GM12878 (cell line): ENCODE data around the gene SSC4D. TPM values are rescaled to one million over a fixed set of nuclear protein-coding genes. Genes with fewer than 3 reads are reported as not detected.

ENCODE experiments used
- ATAC-seq: fragments of 200-7000 bp; cut with Tn5 transposase; 3 replicates; pipeline ENCODE4 v1.9.1; 2020; ENCODE audit warnings: mild to moderate bottlenecking, moderate library complexity
- BruUV-seq: library from RNA; stranded (reverse); fragments of 400-500 nt; replicated peaks from 2 replicates; lab custom pipeline; 2021; lab: Mats Ljungman, UMichigan
- CTCF ChIA-PET: fragments of 300-600 bp; sonication (Branson Sonifier 250); formaldehyde crosslinking; extraction: SDS; loops from one replicate; lab custom pipeline; 2021; ENCODE audit warnings: inconsistent platforms; lab: Yijun Ruan, JAX
- POLR2A ChIA-PET: fragments of 350-600 bp; formaldehyde crosslinking; extraction: SDS; loops from one replicate; lab custom pipeline; 2021; ENCODE audit warnings: inconsistent platforms; lab: Charles Lee
- RAD21 ChIA-PET: fragments of 300-600 bp; sonication (Branson Sonifier 250); formaldehyde crosslinking; loops from one replicate; lab custom pipeline; 2023; ENCODE audit warnings: antibody characterized with exemption; ENCODE audit not compliant: unreplicated experiment; lab: Charles Lee
- SMC1A ChIA-PET: fragments of 300-600 bp; sonication (Branson Sonifier 250); formaldehyde crosslinking; loops from one replicate; lab custom pipeline; 2023; ENCODE audit not compliant: unreplicated experiment, uncharacterized antibody; lab: Charles Lee
- DNase-seq: peaks from one replicate; pipeline ENCODE4 v3.0.0-alpha.2; 2011; ENCODE audit warnings: low read depth, low spot score
- FAIRE-seq: peaks from 3 replicates; lab custom pipeline; 2011; peaks lifted over from hg19 to GRCh38; lab: Jason Lieb, UNC
- H2AFZ ChIP-seq: 2 replicates; pipeline ENCODE4 v1.6.0; 2011; ENCODE audit warnings: low read depth, low read length, control low read depth; ENCODE audit not compliant: control insufficient read depth
- H3K27ac ChIP-seq: 2 replicates; pipeline ENCODE4 v1.5.1; 2011; ENCODE audit warnings: control low read depth; ENCODE audit not compliant: control insufficient read depth, insufficient read depth
- H3K27me3 ChIP-seq, 2 experiments: replicated peaks in 1 of 2; 2 replicates each; pipeline versions ENCODE4 v1.6.0 to v1.6.1; 2011; ENCODE audit warnings: low read length in 1 of 2; ENCODE audit not compliant: control insufficient read depth in 2 of 2, insufficient read depth in 2 of 2
- H3K36me3 ChIP-seq, 2 experiments: 2 replicates each; pipeline ENCODE4 v1.5.1; 2011; ENCODE audit warnings: low read length in 1 of 2; ENCODE audit not compliant: control insufficient read depth in 2 of 2, insufficient read depth in 2 of 2
- H3K4me1 ChIP-seq: 2 replicates; pipeline ENCODE4 v1.6.1; 2011; ENCODE audit warnings: mild to moderate bottlenecking, low read length, moderate library complexity, mixed read lengths; ENCODE audit not compliant: control insufficient read depth, insufficient read depth
- H3K4me2 ChIP-seq: 2 replicates; pipeline ENCODE4 v1.6.0; 2011; ENCODE audit warnings: control low read depth; ENCODE audit not compliant: control insufficient read depth, insufficient read depth
- H3K4me3 ChIP-seq: fragments of 200-600 bp; sonication (generic); 2 replicates; pipeline ENCODE4 v1.5.1; 2016
- H3K79me2 ChIP-seq: 2 replicates; pipeline ENCODE4 v1.6.0; 2011; ENCODE audit warnings: low read length; ENCODE audit not compliant: control insufficient read depth, insufficient read depth
- H3K9ac ChIP-seq: 2 replicates; pipeline ENCODE4 v1.8.0; 2011; ENCODE audit warnings: low read length, control low read depth, mixed read lengths; ENCODE audit not compliant: control insufficient read depth, insufficient read depth
- H3K9me3 ChIP-seq: replicated peaks from 3 replicates; pipeline ENCODE4 v1.5.1; 2011; ENCODE audit warnings: mild to moderate bottlenecking, low read length; ENCODE audit not compliant: control insufficient read depth, insufficient read depth
- H4K20me1 ChIP-seq: 2 replicates; pipeline ENCODE4 v1.6.0; 2011; ENCODE audit not compliant: control insufficient read depth, insufficient read depth
- BMI1 ChIP-seq: fragments of 450-650 bp; IDR thresholded peaks from 2 replicates; pipeline ENCODE4 v1.6.1; 2016; ENCODE audit warnings: mild to moderate bottlenecking, moderate library complexity, borderline replicate concordance
- SREBF2 ChIP-seq: IDR thresholded peaks from 2 replicates; pipeline ENCODE4 v1.6.1; 2012; ENCODE audit warnings: mild to moderate bottlenecking, low read length
- ZNF384 ChIP-seq: IDR thresholded peaks from 2 replicates; pipeline ENCODE4 v1.6.1; 2012; ENCODE audit warnings: low read depth, mild to moderate bottlenecking, low read length, improper control_type of control experiment, borderline replicate concordance
- WGBS: methylation state at CpG from one replicate; pipeline ENCODE4 v1.1.6; 2016; ENCODE audit warnings: low lambda C conversion rate; ENCODE audit not compliant: insufficient replicate concordance, insufficient coverage; ENCODE audit errors: missing lambda C conversion rate; 5-methylcytosine and 5-hydroxymethylcytosine counted together
- in situ Hi-C: fragments of 300-500 bp; cut with MboI; formaldehyde crosslinking; loops from 9 replicates; pipeline ENCODE4 v1.14.3; 2018; ENCODE audit warnings: mixed read lengths
- intact Hi-C: fragments of 100-400 bp; cut with micrococcal nuclease; formaldehyde crosslinking; loops from one replicate; pipeline ENCODE4 v1.14.2; 2022; ENCODE audit not compliant: unreplicated experiment
- polyA plus RNA-seq, 11 experiments: library from polyadenylated mRNA; depleted of rRNA in 4 of 11; unstranded in 6 of 11; stranded (reverse) in 5 of 11; fragments of >200 nt; fragmentation: Nextera tagmentation in 4 of 11; fragmentation: Illumina TruSeq in 1 of 11; extraction: Ambion mirVana in 4 of 11; extraction: Trizol in 1 of 11; gene quantifications; 1 replicate in 1 of 11; 2 replicates in 10 of 11; pipeline versions ENCODE4 v1.2.1 to v1.2.3, GENCODE V29; 2011 to 2016; ENCODE audit warnings: inconsistent platforms in 2 of 11, missing spikeins in 2 of 11, low read depth in 1 of 11
- total RNA-seq, 4 experiments: library from RNA; depleted of rRNA in 3 of 4; stranded (reverse); fragments of >200 nt in 3 of 4; fragmentation: Illumina TruSeq in 1 of 4; extraction: Trizol in 1 of 4; gene quantifications; 2 replicates each; pipeline versions ENCODE4 v1.2.1 to v1.2.3, GENCODE V29; 2013 to 2021

The SSC4D gene
- total and polyA plus RNA-seq, 10 of the 15 experiments (the other 5 are each of a cell fraction or from before 2014, with no cell fraction given), result 0.08 to 0.79 (median 0.25) TPM; not detected in 1

DNA sequence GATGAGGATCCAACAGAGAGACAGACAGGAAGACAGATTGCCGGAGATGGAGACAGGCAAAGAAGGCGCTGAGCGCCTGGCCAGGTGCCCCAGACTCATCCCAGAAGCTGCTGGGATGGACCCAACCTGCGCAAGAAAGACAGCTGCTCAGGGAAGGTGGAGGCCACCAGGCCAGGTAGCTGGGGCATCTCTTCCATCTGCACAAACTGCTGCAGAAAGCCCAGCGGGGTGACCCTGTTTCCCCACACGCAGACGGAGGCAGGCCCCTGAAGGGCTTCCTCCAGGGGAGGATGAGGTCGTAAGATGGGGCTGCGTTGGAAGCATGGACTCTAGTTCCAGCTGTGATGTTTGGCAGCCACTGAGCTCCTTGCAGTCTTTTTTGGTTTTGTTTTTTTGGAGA, 34.2 kb downstream of the SSC4D start:
- Histone ChIP-seq H4K20me1 (no peaks in the 10 kb centered on the region), H3K79me2 (no peaks in the 10 kb centered on the region), H3K27ac (no peak overlapping the region), H3K4me2 (no peak overlapping the region), H3K4me1 (peaks cover under 1% of the 10 kb centered on the region), H3K9me3 (no peaks in the 10 kb centered on the region), H3K9ac (no peak overlapping the region), H3K27me3 (no peaks in the 10 kb centered on the region), H2AFZ (no peak overlapping the region), H3K4me3 (no peak overlapping the region), H3K36me3 (no peaks in the 10 kb centered on the region)
- WGBS, result 82% methylated on average over 9 of the region's 9 CpGs
- intact Hi-C loops (no loop called here), in situ Hi-C loops (no loop called here)
- CTCF ChIA-PET, result no interaction called here
- TF ChIP-seq BMI1, result no peak
- SMC1A ChIA-PET, result no interaction called here
- no peak for ATAC-seq
- DNase-seq, result no peak
- BruUV-seq, result no TSS peak
- FAIRE-seq, result no peak
- RAD21 ChIA-PET, result no interaction called here
- POLR2A ChIA-PET, result no interaction called here

DNA sequence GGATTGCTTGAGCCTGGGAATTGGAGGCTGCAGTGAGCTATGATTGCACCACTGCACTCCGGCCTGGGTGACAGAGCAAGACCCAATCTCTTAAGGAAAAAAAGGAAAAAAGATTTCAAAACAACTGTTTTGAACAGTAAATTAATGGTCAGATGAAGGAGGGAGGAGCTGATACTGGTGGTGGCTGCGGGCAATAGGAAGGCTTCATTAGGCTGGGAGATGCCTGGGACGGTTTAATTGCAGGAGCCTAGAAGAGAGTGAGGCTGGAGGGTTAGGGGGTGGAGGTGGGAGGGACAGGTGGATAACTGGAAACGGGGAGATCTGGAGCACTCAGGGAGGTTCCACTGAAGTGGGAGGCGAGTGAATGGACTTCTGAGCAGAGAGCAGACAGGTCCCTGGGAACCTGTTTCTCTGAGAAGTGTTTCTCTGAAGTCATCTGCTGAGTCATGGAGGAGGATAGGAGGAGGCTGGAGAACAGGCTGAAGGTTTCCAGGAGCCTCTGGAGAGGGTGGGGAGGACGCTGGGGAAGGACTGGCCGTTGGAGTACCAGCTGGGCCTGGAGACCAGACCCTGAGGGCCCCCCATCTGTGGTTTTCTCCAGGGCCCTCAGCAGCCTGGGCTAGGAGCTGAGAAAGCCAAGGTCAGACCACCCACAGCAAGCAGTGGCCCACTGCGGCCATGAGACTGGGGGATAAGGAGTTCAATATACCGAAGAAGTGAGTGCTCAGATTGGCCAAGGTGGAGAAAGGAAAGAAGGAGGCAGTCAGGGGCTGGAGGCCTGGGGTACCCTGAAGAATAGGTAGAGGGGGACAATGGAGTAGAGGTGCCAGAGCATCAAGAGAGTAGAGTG, 36.3 kb downstream of the SSC4D start:
- BruUV-seq, result no TSS peak
- ChIA-PET POLR2A (interaction anchor here (0.6 to 0.8 kb wide), 2 partner anchors 21 to 28 kb away, joined by 3 to 6 read pairs; no protein-coding TSS in a partner anchor), CTCF (interaction anchor here (0.6 to 1.2 kb wide), 3 partner anchors 13 to 24 kb away, joined by 3 to 4 read pairs (median 4); partner anchors contain the start of gene YWHAG)

More for the DNA sequence above, 36.3 kb downstream of the SSC4D start:
- no peak for ATAC-seq
- no peaks in the 10 kb centered on the region; a peak in 1 of 4 replicates for H3K27me3 ChIP-seq
- no peak for DNase-seq
- WGBS, result 18% methylated on average over 9 of the region's 9 CpGs
- ChIA-PET RAD21 (no interaction called here), SMC1A (no interaction called here)
- no peak overlapping the region for H3K4me3 ChIP-seq
- intact Hi-C loops (no loop called here), in situ Hi-C loops (no loop called here)
- H4K20me1 ChIP-seq, result no peaks in the 10 kb centered on the region
- no peak overlapping the region for H3K9ac ChIP-seq
- H3K4me2 ChIP-seq, result no peak overlapping the region
- no peak overlapping the region for H2AFZ ChIP-seq
- FAIRE-seq, result no peak
- H3K79me2 ChIP-seq, result no peaks in the 10 kb centered on the region
- H3K4me1 ChIP-seq, result no peaks in the 10 kb centered on the region; the same call in 1 of the 2 replicates
- TF ChIP-seq ZNF384 (no peak), BMI1 (no peak), SREBF2 (no peak)
- no peaks in the 10 kb centered on the region for H3K36me3 ChIP-seq
- H3K9me3 ChIP-seq, result no peaks in the 10 kb centered on the region
- no peak overlapping the region for H3K27ac ChIP-seq
